HEK293 (cell line): ENCODE data around the gene NUSAP1.

ENCODE experiments used
- FEZF1 ChIP-seq: fragments of 450-650 bp; formaldehyde crosslinking; IDR thresholded peaks from 2 replicates; pipeline ENCODE4 v1.5.1; 2016; ENCODE audit warnings: missing biosample characterization, missing genetic modification characterization
- GFI1B ChIP-seq: fragments of 450-650 bp; formaldehyde crosslinking; IDR thresholded peaks from 2 replicates; pipeline ENCODE4 v1.5.1; 2016; ENCODE audit warnings: missing biosample characterization, missing genetic modification characterization
- KLF7 ChIP-seq: fragments of 450-650 bp; formaldehyde crosslinking; IDR thresholded peaks from 2 replicates; pipeline ENCODE4 v1.5.1; 2016; ENCODE audit warnings: missing biosample characterization, missing genetic modification characterization, borderline replicate concordance
- KLF8 ChIP-seq: fragments of 450-650 bp; formaldehyde crosslinking; IDR thresholded peaks from 2 replicates; pipeline ENCODE4 v1.5.1; 2016; ENCODE audit warnings: missing biosample characterization, missing genetic modification characterization
- SP2 ChIP-seq: fragments of 450-650 bp; formaldehyde crosslinking; IDR thresholded peaks from 2 replicates; pipeline ENCODE4 v1.5.1; 2016; ENCODE audit warnings: missing biosample characterization, missing genetic modification characterization
- SP7 ChIP-seq: fragments of 450-650 bp; formaldehyde crosslinking; IDR thresholded peaks from 2 replicates; pipeline ENCODE4 v1.5.1; 2016; ENCODE audit warnings: missing biosample characterization, missing genetic modification characterization
- TCF7L2 ChIP-seq: IDR thresholded peaks from 2 replicates; pipeline ENCODE4 v1.6.1; 2011; ENCODE audit warnings: low read depth, mild to moderate bottlenecking, inconsistent platforms, low read length, moderate library complexity, borderline replicate concordance
- ZBTB21 ChIP-seq: fragments of 450-650 bp; formaldehyde crosslinking; IDR thresholded peaks from 2 replicates; pipeline ENCODE4 v1.5.1; 2017; ENCODE audit warnings: missing biosample characterization, missing genetic modification characterization
- ZBTB44 ChIP-seq: fragments of 450-650 bp; IDR thresholded peaks from 2 replicates; pipeline ENCODE4 v1.5.1; 2018; ENCODE audit warnings: missing biosample characterization, mild to moderate bottlenecking, missing genetic modification characterization
- ZBTB6 ChIP-seq: fragments of 450-650 bp; formaldehyde crosslinking; IDR thresholded peaks from 2 replicates; pipeline ENCODE4 v1.5.1; 2017; ENCODE audit warnings: missing biosample characterization, missing genetic modification characterization
- ZNF16 ChIP-seq: fragments of 450-650 bp; formaldehyde crosslinking; IDR thresholded peaks from 2 replicates; pipeline ENCODE4 v1.5.1; 2016; ENCODE audit warnings: low read depth, missing biosample characterization, missing genetic modification characterization
- ZNF266 ChIP-seq: fragments of 450-650 bp; formaldehyde crosslinking; IDR thresholded peaks from 2 replicates; pipeline ENCODE4 v1.5.1; 2016; ENCODE audit warnings: missing biosample characterization, missing genetic modification characterization, low read depth
- ZNF280D ChIP-seq: fragments of 450-650 bp; formaldehyde crosslinking; IDR thresholded peaks from 2 replicates; pipeline ENCODE4 v1.5.1; 2016; ENCODE audit warnings: missing biosample characterization, missing genetic modification characterization
- ZNF391 ChIP-seq: fragments of 450-650 bp; formaldehyde crosslinking; IDR thresholded peaks from 2 replicates; pipeline ENCODE4 v1.5.1; 2016; ENCODE audit warnings: low read depth, missing biosample characterization, missing genetic modification characterization, borderline replicate concordance
- ZNF423 ChIP-seq: fragments of 450-650 bp; formaldehyde crosslinking; IDR thresholded peaks from 2 replicates; pipeline ENCODE4 v1.5.1; 2016; ENCODE audit warnings: missing biosample characterization, missing genetic modification characterization
- ZNF510 ChIP-seq: fragments of 450-650 bp; formaldehyde crosslinking; IDR thresholded peaks from 2 replicates; pipeline ENCODE4 v1.5.1; 2018; ENCODE audit warnings: mild to moderate bottlenecking, missing genetic modification characterization, missing biosample characterization; ENCODE audit not compliant: insufficient replicate concordance
- ZNF514 ChIP-seq: fragments of 450-650 bp; formaldehyde crosslinking; IDR thresholded peaks from 2 replicates; pipeline ENCODE4 v1.5.1; 2016; ENCODE audit warnings: missing biosample characterization, missing genetic modification characterization
- ZNF529 ChIP-seq: fragments of 450-650 bp; formaldehyde crosslinking; IDR thresholded peaks from 2 replicates; pipeline ENCODE4 v1.5.1; 2017; ENCODE audit warnings: missing genetic modification characterization, missing biosample characterization; ENCODE audit not compliant: insufficient replicate concordance
- ZNF544 ChIP-seq: fragments of 450-650 bp; formaldehyde crosslinking; IDR thresholded peaks from 2 replicates; pipeline ENCODE4 v1.5.0; 2017; ENCODE audit warnings: missing biosample characterization, missing genetic modification characterization
- ZNF560 ChIP-seq: fragments of 450-650 bp; formaldehyde crosslinking; IDR thresholded peaks from 2 replicates; pipeline ENCODE4 v1.5.1; 2017; ENCODE audit warnings: missing biosample characterization, missing genetic modification characterization, borderline replicate concordance
- ZNF585B ChIP-seq: fragments of 450-650 bp; formaldehyde crosslinking; IDR thresholded peaks from 2 replicates; pipeline ENCODE4 v1.5.1; 2016; ENCODE audit warnings: missing biosample characterization, missing genetic modification characterization
- ZNF600 ChIP-seq: fragments of 450-650 bp; formaldehyde crosslinking; IDR thresholded peaks from 2 replicates; pipeline ENCODE4 v1.5.1; 2016; ENCODE audit warnings: missing biosample characterization, missing genetic modification characterization
- ZNF610 ChIP-seq: fragments of 450-650 bp; formaldehyde crosslinking; IDR thresholded peaks from 2 replicates; pipeline ENCODE4 v1.5.1; 2016; ENCODE audit warnings: missing biosample characterization, missing genetic modification characterization, borderline replicate concordance
- ZNF707 ChIP-seq: fragments of 450-650 bp; formaldehyde crosslinking; IDR thresholded peaks from 2 replicates; pipeline ENCODE4 v1.5.1; 2016; ENCODE audit warnings: missing biosample characterization, missing genetic modification characterization
- ZNF792 ChIP-seq: fragments of 450-650 bp; formaldehyde crosslinking; IDR thresholded peaks from 2 replicates; pipeline ENCODE4 v1.5.1; 2016; ENCODE audit warnings: missing biosample characterization, missing genetic modification characterization
- TF ChIP-seq, protein P1 (sequence below): fragments of 450-650 bp; formaldehyde crosslinking; IDR thresholded peaks from 2 replicates; pipeline ENCODE4 v1.5.1; 2017; ENCODE audit warnings: missing biosample characterization, missing genetic modification characterization
- TF ChIP-seq, protein P2 (sequence below): fragments of 450-650 bp; formaldehyde crosslinking; IDR thresholded peaks from 2 replicates; pipeline ENCODE4 v1.5.1; 2016; ENCODE audit warnings: missing biosample characterization, missing genetic modification characterization
- TF ChIP-seq, protein P3 (sequence below): fragments of 450-650 bp; formaldehyde crosslinking; IDR thresholded peaks from 2 replicates; pipeline ENCODE4 v1.5.1; 2016; ENCODE audit warnings: missing biosample characterization, missing genetic modification characterization
- TF ChIP-seq, protein P4 (sequence below): fragments of 450-650 bp; formaldehyde crosslinking; IDR thresholded peaks from 2 replicates; pipeline ENCODE4 v1.5.1; 2017; ENCODE audit warnings: missing biosample characterization, missing genetic modification characterization

Gene NUSAP1

DNA sequence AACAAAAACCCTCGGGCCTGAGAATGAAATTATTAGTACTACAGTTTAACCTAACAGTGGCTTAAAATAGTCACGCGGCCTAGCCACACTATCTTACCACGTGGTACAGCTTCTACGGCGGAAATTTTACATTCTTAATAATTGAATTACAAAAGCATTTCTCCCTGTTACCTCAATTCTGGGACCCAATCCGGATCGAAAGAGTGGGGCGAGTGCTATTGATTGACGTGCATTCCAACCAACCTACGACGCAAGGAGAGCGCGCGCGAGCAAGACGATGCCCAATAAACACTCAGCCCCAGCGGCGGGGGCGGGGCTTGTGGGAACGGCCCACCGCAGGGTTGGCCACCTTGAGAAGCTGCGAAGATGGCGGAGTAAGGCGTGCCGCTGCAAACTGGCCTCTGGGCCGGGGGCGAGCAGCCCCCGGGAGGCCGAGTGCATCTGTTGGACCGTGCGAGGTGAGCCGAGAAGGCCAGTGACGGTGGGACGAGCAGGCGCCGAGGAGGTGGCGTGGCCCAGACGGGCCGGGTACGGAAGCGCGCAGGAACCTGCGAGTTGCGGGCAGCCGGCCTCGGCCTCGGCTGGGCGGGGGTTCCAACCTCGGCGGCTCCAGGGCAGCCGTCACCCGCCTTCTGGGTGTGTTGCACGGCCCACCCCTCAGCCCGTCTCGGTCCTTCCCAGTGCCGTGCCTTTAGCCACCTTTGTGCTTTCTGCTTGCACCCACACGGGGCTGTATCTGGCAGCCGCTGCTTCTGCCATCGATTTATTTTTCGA lies 48.8 kb upstream of the NUSAP1 start (continued):
- TF ChIP-seq, protein P1, sequence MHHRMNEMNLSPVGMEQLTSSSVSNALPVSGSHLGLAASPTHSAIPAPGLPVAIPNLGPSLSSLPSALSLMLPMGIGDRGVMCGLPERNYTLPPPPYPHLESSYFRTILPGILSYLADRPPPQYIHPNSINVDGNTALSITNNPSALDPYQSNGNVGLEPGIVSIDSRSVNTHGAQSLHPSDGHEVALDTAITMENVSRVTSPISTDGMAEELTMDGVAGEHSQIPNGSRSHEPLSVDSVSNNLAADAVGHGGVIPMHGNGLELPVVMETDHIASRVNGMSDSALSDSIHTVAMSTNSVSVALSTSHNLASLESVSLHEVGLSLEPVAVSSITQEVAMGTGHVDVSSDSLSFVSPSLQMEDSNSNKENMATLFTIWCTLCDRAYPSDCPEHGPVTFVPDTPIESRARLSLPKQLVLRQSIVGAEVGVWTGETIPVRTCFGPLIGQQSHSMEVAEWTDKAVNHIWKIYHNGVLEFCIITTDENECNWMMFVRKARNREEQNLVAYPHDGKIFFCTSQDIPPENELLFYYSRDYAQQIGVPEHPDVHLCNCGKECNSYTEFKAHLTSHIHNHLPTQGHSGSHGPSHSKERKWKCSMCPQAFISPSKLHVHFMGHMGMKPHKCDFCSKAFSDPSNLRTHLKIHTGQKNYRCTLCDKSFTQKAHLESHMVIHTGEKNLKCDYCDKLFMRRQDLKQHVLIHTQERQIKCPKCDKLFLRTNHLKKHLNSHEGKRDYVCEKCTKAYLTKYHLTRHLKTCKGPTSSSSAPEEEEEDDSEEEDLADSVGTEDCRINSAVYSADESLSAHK (tag by site-specific recombination): no peak
- TF ChIP-seq ZNF16 (no peak), ZNF280D (tag by site-specific recombination) (no peak), ZNF510 (tag by site-specific recombination) (no peak), ZNF544 (no peak), ZNF600 (tag by site-specific recombination) (peak; percentile 66), ZNF423 (tag by site-specific recombination) (no peak), SP7 (tag by site-specific recombination) (peak; percentile 61), ZNF585B (tag by site-specific recombination) (no peak), SP2 (peak; percentile 96), GFI1B (tag by site-specific recombination) (no peak), ZNF514 (tag by site-specific recombination) (no peak), ZNF391 (0 out of 2 replicates have a peak, but pooled peaks have one; percentile 33), TCF7L2 (no peak), ZBTB6 (no peak), KLF8 (tag by site-specific recombination) (peak; percentile 80; the same call in 1 of the 2 replicates), KLF7 (tag by site-specific recombination) (peak; percentile 46; the same call in 1 of the 2 replicates), ZBTB44 (tag by site-specific recombination) (no peak), ZNF560 (tag by site-specific recombination) (no peak), ZBTB21 (tag by site-specific recombination) (peak; percentile 57; the same call in 1 of the 2 replicates), ZNF610 (0 out of 2 replicates have a peak, but pooled peaks have one; percentile 36), ZNF707 (no peak), ZNF529 (tag by site-specific recombination) (no peak), ZNF792 (tag by site-specific recombination) (no peak), FEZF1 (tag by site-specific recombination) (no peak), ZNF266 (tag by site-specific recombination) (no peak)
- TF ChIP-seq, protein P2, sequence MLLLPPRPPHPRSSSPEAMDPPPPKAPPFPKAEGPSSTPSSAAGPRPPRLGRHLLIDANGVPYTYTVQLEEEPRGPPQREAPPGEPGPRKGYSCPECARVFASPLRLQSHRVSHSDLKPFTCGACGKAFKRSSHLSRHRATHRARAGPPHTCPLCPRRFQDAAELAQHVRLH (tag by site-specific recombination): no peak
- TF ChIP-seq, protein P3, sequence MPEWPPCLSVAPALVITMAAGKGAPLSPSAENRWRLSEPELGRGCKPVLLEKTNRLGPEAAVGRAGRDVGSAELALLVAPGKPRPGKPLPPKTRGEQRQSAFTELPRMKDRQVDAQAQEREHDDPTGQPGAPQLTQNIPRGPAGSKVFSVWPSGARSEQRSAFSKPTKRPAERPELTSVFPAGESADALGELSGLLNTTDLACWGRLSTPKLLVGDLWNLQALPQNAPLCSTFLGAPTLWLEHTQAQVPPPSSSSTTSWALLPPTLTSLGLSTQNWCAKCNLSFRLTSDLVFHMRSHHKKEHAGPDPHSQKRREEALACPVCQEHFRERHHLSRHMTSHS: no peak
- TF ChIP-seq, protein P4, sequence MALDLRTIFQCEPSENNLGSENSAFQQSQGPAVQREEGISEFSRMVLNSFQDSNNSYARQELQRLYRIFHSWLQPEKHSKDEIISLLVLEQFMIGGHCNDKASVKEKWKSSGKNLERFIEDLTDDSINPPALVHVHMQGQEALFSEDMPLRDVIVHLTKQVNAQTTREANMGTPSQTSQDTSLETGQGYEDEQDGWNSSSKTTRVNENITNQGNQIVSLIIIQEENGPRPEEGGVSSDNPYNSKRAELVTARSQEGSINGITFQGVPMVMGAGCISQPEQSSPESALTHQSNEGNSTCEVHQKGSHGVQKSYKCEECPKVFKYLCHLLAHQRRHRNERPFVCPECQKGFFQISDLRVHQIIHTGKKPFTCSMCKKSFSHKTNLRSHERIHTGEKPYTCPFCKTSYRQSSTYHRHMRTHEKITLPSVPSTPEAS (tag by site-specific recombination): no peak
